CD4-positive, alpha-beta T cell treated with Interleukin-15 for 4 hours (primary cell): ENCODE data around the gene ANKRD24.
"Not testable (repeated sequence)": the region's sequence is repeated elsewhere in the genome, so short reads cannot be mapped to it uniquely, and the experiment has no call there.

Experiments
- DNase-seq: peaks from one replicate; pipeline ENCODE4 v3.0.0-alpha.2; 2020; ENCODE audit warnings: low spot score

The ANKRD24 gene

DNA sequence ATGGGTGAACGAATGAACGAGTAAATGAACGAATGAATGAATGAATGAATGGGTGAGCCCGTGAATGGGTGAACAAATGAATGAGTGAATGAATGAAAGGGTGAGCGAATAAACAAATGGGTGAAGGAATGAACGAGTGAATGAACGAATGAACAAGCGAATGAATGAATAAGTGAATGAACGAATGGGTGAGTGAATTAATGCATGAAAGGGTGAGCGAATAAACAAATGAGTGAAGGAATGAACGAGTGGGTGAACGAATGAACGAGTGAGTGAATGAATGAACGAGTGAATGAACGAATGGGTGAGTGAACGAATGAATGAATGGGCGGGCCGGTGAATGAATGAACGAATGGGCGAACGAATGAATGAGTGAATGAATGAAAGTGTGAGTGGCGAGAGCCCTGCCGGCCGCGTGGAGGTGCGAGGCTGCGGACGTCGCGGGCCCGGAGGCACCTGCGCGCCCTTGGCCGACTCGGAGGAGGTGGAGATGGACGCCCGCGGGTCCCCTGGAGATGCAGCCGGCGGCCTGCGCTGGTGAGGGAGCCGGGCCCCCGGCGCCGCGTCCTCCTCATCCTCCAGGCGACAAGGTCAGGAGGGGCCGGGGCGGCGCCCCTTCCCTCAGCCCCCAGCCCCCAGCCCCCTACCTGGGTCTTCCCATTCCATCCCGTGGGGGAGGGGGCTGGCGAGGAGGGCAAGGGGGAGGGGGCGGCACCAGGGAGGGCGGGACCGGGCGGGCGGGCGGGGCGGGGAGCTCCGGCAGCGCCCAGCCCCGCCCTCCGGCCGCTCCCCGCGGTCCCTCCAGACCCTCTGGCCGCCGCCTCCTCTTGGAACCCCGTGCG lies 15.4 kb downstream of the ANKRD24 start:
- no peak for DNase-seq

DNA sequence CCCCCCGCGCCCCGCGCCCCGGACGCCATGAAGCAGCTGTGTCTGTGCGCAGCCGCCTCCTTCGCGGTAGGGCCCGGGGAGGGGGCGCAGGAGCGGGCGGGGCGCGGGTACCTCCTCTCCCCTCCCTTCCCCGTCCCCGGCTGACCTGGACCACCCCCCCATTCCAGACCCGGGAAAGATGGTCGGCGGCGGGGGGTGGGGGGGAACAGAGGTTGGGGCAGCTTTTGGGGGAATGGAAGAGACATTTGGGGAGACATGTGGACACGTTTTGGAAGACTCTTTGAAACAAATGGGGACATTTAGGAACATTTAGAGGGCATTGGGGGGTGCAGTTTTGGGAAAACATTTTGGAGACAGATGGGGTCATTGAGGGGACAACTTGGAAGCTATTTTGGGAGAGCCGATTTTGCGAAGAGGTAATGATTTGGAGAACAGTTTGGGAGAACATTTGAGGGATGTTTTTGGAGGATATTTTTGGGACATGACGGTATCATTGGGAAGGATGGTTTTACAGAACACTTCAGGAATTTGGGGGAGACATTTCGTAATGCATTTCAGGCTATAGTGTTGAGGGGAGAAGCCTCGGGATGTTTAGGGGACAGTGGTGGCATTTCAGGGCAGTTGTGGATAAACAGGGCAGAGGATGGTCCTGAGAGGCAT lies 16.1 kb downstream of the ANKRD24 start:
- no peak for DNase-seq

GRCh38 chr19:4199699-4200293 lies 17.3 kb downstream of the ANKRD24 start:
- no peak for DNase-seq

DNA sequence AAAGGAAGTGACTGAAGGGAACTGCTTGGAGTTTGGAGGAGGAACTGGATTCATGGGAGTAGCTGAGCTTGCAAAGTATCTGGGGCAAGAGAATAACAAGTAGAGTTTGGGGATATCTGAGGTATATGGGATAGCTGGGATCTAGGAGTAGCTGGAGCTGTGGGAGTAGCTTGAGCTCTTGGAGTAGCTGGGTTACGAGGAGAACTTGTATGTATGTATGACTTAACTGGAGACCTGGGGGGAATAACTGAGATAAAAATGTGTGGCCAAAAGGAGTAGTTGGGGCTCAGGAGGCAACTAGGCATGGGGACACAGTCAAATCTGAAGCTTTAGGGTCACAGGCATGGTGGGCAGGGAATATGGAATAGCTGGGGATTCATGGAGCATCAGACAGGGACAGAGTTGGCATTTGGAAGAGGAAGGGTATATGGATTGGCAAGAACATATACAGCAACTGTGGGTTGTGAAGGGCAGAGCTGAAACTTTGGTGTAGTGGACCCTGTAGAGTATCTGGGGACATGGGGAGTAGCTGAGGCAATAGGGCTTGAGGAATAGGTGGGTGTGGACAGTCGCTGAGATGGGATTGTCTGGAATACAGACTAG lies 18.6 kb downstream of the ANKRD24 start:
- no peak for DNase-seq

GRCh38 chr19:4201798-4202197 lies 19.3 kb downstream of the ANKRD24 start:
- DNase-seq = no peak

GRCh38 chr19:4206818-4207484 lies 24.5 kb downstream of the ANKRD24 start:
- no peak for DNase-seq

- DNase-seq = no peak
Observed at GRCh38 chr19:4208385-4209094, 26.1 kb downstream of the ANKRD24 start.

- no peak for DNase-seq
Observed at GRCh38 chr19:4210166-4210731, 27.8 kb downstream of the ANKRD24 start.

DNA sequence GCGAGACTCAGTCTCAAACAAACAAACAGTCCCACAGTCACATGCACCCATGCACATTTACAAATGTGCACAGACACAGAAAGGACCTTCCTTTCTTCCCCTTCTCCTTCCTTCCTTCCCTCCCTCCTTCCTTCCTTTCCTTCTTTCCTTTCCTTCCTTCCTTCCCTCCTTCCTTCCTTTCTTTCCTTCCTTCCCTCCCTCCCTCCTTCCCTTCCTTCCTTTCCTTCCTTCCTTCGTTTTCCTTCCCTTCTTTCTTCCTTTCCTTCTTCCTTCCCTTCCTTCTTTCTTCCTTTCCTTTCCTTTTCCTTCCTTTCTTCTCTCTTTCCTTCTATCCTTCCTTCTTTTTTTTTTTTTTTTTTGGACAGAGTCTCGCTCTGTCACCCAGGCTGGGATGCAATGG lies 30.6 kb downstream of the ANKRD24 start:
- no peak for DNase-seq

DNA sequence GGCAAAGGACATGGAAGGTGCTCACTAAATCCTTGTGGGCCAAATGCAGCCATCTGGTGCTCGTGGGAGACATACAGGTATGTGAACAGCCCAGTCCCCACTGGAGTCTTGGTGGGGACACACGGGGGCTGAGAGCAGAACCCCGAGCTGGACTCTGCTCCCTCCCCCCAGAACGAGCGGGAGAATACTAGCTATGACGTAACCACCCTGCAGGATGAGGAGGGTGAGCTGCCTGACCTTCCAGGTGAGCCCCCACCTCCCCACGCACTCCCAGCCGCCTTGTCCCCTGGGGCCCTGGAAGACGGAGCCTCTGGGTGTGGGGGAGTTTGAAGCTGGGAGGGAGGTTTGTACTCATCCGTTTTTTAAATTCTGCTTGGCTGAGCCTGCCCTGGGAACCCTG lies 33.3 kb downstream of the ANKRD24 start:
- DNase-seq = no peak

- DNase-seq = no peak
Observed at GRCh38 chr19:4216846-4217245, 34.4 kb downstream of the ANKRD24 start.

GRCh38 chr19:4217429-4218264 lies 35.2 kb downstream of the ANKRD24 start:
- DNase-seq = no peak

DNA sequence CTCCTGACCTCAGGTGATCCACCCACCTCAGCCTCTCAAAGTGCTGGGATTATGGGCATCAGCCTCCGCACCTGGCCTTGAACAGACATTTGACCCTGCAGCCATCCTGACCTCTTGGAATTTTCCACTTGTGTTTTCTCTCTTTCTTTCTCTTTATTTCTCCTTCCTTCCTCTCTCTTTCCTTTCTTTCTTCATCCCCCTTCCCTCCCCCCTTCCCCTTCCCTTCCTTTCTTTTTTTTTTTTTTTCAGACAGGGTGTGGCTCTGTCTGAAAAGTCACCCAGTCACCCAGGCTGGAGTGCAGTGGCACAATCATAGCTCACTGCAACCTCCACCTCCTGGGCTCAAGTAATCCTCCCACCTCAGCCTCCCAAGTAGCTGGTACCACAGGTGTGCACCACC lies 36.0 kb downstream of the ANKRD24 start:
- not testable (repeated sequence) for DNase-seq

GRCh38 chr19:4220188-4220587 lies 37.7 kb downstream of the ANKRD24 start:
- DNase-seq = no peak

DNA sequence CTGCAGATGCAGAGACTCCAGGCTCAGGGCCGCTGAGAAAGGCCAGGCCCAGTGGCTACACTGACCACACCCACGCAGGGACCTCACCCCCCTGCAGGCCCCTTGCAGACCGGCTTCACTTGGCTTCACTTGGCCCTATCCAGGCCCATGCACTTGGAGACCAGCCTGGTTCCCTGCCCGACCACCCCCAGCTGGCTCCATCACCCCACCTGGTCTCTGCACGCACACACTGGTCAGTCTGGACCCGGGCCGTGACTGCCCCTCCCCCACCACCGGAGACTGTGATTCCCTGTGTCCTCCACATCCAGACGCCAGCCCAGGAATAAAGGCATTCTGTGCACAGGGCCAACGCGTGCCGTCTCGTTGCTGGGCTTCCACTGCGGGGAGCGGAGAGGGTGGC lies 42.0 kb downstream of the ANKRD24 start:
- DNase-seq = no peak

GRCh38 chr19:4225885-4226284 lies 43.4 kb downstream of the ANKRD24 start:
- DNase-seq = no peak

- DNase-seq = no peak
Observed at GRCh38 chr19:4227771-4228170, 45.3 kb downstream of the ANKRD24 start.

GRCh38 chr19:4228765-4229178 lies 46.3 kb downstream of the ANKRD24 start:
- no peak for DNase-seq

DNA sequence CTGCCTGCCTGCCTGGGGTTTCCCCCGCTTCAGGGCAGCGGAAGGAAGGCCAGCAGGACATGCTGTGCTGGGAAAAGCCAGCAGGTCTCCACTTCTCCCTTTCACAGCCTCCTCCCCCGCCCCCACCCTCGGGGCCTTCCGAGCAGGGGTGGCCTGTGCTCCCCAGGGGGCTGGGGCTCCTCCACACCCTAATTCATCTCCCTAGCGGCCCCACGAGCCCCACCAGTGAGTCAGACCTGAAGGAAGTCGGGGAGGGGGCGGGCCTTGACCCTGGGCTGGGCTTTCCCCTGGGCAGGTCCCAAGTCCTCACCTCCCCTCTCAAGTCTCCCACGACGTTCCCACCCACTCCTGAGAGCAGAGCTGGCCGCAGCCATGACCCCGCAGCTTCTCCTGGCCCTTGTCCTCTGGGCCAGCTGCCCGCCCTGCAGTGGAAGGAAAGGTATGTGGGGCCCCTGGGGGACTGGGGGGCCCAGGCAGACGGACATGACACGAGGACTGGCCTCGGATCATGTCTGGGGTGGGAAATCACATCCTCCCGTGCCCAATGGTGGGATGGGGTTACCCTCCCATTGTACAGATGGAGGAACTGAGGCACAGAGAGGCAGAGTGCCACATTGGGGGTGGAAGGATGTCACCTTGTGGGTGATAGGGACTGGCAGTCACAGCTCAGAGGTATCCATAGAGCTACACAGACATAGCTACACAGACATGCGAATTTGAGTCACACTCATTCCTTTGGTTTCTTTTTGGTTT lies 46.9 kb downstream of the ANKRD24 start, which contains the start of gene EBI3:
Gene EBI3, plus strand, starts transcription at position 345 of the 753 bp plus-strand sequence. Its CDS starts 28 bp downstream, at position 373.
- DNase-seq = peak; percentile 4
